Panc1 (cell line): ENCODE data around the gene RALGPS1. TPM values are rescaled to one million over a fixed set of nuclear protein-coding genes. Genes with fewer than 3 reads are reported as not detected.

Experiments used
- ATAC-seq: fragments of 200-7000 bp; cut with Tn5 transposase; 2 replicates; pipeline ENCODE4 v1.9.1; 2020; ENCODE audit warnings: mild to moderate bottlenecking, moderate library complexity
- BruUV-seq: library from RNA; stranded (reverse); fragments of 400-500 nt; replicated peaks from 2 replicates; lab custom pipeline; 2021; lab: Mats Ljungman, UMichigan
- CTCF ChIA-PET: fragments of 300-600 bp; sonication (Branson Sonifier 250); formaldehyde crosslinking; loops from one replicate; lab custom pipeline; 2022; ENCODE audit warnings: antibody characterized with exemption; lab: Charles Lee
- POLR2A ChIA-PET: fragments of 300-600 bp; sonication (Branson Sonifier 250); formaldehyde crosslinking; loops from one replicate; lab custom pipeline; 2022; ENCODE audit warnings: antibody characterized with exemption; lab: Charles Lee
- DNase-seq: peaks from one replicate; pipeline ENCODE4 v3.0.0-alpha.2; 2010; ENCODE audit warnings: low read depth, low spot score
- H3K27ac ChIP-seq: 2 replicates; pipeline ENCODE4 v1.5.1; 2011; ENCODE audit warnings: mild to moderate bottlenecking, low read length, inconsistent platforms
- H3K27me3 ChIP-seq: fragments of 200-500 bp; sonication (Bioruptor generic); 2 replicates; pipeline ENCODE4 v1.6.0; 2014; ENCODE audit warnings: low read length, inconsistent platforms; ENCODE audit not compliant: control insufficient read depth, insufficient read depth
- H3K36me3 ChIP-seq: fragments of 200-500 bp; sonication (Bioruptor generic); 2 replicates; pipeline ENCODE4 v1.5.1; 2014; ENCODE audit warnings: inconsistent platforms, mild to moderate bottlenecking, low read length, moderate library complexity; ENCODE audit not compliant: control insufficient read depth, insufficient read depth
- H3K4me1 ChIP-seq: 2 replicates; pipeline ENCODE4 v1.5.1; 2011; ENCODE audit warnings: inconsistent platforms, mild to moderate bottlenecking, low read length, moderate library complexity; ENCODE audit not compliant: control insufficient read depth, insufficient read depth
- H3K4me3 ChIP-seq, 2 experiments: 2 replicates each; pipeline ENCODE4 v1.5.1; 2011 to 2012; ENCODE audit warnings: low read depth in 2 of 2, low read length in 2 of 2, mild to moderate bottlenecking in 2 of 2, inconsistent platforms in 1 of 2, moderate library complexity in 1 of 2
- H3K9me3 ChIP-seq: fragments of 200-500 bp; sonication (Bioruptor generic); 2 replicates; pipeline ENCODE4 v1.5.1; 2014; ENCODE audit warnings: low read depth, mild to moderate bottlenecking, inconsistent platforms, low read length, moderate library complexity; ENCODE audit not compliant: control insufficient read depth, insufficient read depth
- POLR2AphosphoS5 ChIP-seq: IDR thresholded peaks from 2 replicates; pipeline ENCODE4 v1.6.1; 2012; ENCODE audit warnings: mild to moderate bottlenecking, low read depth, low read length, moderate library complexity
- SIN3A ChIP-seq: IDR thresholded peaks from 2 replicates; pipeline ENCODE4 v1.6.1; 2012; ENCODE audit warnings: low read depth, mild to moderate bottlenecking, low read length, moderate library complexity, borderline replicate concordance; ENCODE audit not compliant: insufficient read depth
- TCF7L2 ChIP-seq: IDR thresholded peaks from 2 replicates; pipeline ENCODE4 v1.6.1; 2011; ENCODE audit warnings: mild to moderate bottlenecking, low read depth, low read length, inconsistent platforms
- in situ Hi-C: cut with HindIII; loops from 2 replicates; pipeline ENCODE4 v1.10.0; 2016; ENCODE audit warnings: low sequenced_read_pairs, low pct_unique_long_range_greater_than_20kb
- intact Hi-C: fragments of 100-400 bp; cut with micrococcal nuclease; formaldehyde crosslinking; loops from one replicate; pipeline ENCODE4 v1.10.0; 2022; ENCODE audit not compliant: unreplicated experiment
- total RNA-seq: library from RNA; stranded (reverse); gene quantifications from one replicate; pipeline ENCODE4 v1.2.1, GENCODE V29; 2021; ENCODE audit not compliant: unreplicated experiment
- TF ChIP-seq, protein P1 (sequence below): fragments of 450-650 bp; IDR thresholded peaks from 2 replicates; pipeline ENCODE4 v1.5.1; 2017; ENCODE audit warnings: mild to moderate bottlenecking
- TF ChIP-seq, protein P2 (sequence below), 2 experiments: IDR thresholded peaks; 2 replicates each; pipeline ENCODE4 v1.6.1; 2011 to 2012; ENCODE audit warnings: low read depth in 2 of 2, control low read depth in 1 of 2, low read length in 1 of 2, mild to moderate bottlenecking in 1 of 2, moderate library complexity in 1 of 2; ENCODE audit not compliant: insufficient read depth in 1 of 2

The RALGPS1 gene
- total RNA-seq, 1 experiment from 2014 or later: 7.2 TPM

DNA sequence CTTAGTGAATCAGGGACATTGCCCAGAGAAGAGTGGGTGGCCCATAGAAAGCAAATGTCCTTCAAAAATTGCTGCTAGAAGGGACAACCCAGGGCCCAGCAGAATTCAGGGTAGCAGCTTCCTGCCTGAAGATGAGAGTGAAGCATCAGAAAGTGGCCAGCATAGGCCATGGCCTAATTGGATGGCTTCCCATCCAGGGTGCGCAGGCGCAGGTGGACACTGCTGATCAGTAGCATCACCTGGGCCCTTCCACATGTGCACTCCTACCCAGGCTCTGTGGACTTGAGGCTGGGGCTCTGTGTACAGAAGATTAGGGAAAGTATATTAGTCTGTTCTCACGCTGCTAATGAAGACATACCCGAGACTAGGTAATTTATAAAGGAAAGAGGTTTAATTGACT lies 291.4 kb downstream of the RALGPS1 start:
- Histone ChIP-seq H3K4me3 (no peak overlapping the region), H3K27ac (no peak overlapping the region), H3K4me1 (no peaks in the 10 kb centered on the region), H3K27me3 (no peaks in the 10 kb centered on the region), H3K36me3 (no peaks in the 10 kb centered on the region), H3K9me3 (no peaks in the 10 kb centered on the region)
- in situ Hi-C loops: no loop called here
- TF ChIP-seq SIN3A: no peak
- no peak for TF ChIP-seq POLR2AphosphoS5
- TF ChIP-seq, protein P1, sequence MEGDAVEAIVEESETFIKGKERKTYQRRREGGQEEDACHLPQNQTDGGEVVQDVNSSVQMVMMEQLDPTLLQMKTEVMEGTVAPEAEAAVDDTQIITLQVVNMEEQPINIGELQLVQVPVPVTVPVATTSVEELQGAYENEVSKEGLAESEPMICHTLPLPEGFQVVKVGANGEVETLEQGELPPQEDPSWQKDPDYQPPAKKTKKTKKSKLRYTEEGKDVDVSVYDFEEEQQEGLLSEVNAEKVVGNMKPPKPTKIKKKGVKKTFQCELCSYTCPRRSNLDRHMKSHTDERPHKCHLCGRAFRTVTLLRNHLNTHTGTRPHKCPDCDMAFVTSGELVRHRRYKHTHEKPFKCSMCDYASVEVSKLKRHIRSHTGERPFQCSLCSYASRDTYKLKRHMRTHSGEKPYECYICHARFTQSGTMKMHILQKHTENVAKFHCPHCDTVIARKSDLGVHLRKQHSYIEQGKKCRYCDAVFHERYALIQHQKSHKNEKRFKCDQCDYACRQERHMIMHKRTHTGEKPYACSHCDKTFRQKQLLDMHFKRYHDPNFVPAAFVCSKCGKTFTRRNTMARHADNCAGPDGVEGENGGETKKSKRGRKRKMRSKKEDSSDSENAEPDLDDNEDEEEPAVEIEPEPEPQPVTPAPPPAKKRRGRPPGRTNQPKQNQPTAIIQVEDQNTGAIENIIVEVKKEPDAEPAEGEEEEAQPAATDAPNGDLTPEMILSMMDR: no peak
- no peak for TF ChIP-seq TCF7L2
- TF ChIP-seq, protein P2, sequence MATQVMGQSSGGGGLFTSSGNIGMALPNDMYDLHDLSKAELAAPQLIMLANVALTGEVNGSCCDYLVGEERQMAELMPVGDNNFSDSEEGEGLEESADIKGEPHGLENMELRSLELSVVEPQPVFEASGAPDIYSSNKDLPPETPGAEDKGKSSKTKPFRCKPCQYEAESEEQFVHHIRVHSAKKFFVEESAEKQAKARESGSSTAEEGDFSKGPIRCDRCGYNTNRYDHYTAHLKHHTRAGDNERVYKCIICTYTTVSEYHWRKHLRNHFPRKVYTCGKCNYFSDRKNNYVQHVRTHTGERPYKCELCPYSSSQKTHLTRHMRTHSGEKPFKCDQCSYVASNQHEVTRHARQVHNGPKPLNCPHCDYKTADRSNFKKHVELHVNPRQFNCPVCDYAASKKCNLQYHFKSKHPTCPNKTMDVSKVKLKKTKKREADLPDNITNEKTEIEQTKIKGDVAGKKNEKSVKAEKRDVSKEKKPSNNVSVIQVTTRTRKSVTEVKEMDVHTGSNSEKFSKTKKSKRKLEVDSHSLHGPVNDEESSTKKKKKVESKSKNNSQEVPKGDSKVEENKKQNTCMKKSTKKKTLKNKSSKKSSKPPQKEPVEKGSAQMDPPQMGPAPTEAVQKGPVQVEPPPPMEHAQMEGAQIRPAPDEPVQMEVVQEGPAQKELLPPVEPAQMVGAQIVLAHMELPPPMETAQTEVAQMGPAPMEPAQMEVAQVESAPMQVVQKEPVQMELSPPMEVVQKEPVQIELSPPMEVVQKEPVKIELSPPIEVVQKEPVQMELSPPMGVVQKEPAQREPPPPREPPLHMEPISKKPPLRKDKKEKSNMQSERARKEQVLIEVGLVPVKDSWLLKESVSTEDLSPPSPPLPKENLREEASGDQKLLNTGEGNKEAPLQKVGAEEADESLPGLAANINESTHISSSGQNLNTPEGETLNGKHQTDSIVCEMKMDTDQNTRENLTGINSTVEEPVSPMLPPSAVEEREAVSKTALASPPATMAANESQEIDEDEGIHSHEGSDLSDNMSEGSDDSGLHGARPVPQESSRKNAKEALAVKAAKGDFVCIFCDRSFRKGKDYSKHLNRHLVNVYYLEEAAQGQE (IDR thresholded peaks at IDR 0.05; ENCODE audit: insufficient read depth in 1 of 2, low read depth in 2 of 2, low read length in 1 of 2): no peak
- no peak for ATAC-seq
- DNase-seq: no peak
- BruUV-seq: no TSS peak
- intact Hi-C loops: no loop called here
- ChIA-PET CTCF (no interaction called here), POLR2A (no interaction called here)

DNA sequence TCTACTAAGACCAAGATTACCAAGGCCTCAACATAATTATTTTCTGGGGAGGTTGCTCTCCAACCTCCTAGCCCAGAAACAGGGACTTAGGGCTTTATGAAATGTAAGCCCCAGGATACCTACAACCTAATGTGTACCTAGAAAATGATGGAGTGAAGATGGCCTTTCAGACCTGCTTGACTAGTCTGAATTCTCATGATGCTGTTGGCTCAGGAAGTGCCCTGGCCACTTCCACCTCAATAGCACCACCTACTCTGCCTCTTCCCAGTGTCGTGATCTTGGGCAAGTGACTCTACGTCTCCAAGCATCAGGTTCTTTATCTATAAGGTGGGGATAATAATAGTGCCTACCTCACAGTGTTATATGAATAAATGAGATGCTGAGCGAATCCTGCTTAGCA lies 292.1 kb downstream of the RALGPS1 start:
- no peaks in the 10 kb centered on the region for H3K27me3 ChIP-seq
- in situ Hi-C loops: no loop called here
- ChIA-PET POLR2A (no interaction called here), CTCF (interaction anchor here (0.7 kb wide), 1 partner anchor 9 kb away, joined by 3 read pairs; no protein-coding TSS in a partner anchor)
- no peaks in the 10 kb centered on the region for H3K36me3 ChIP-seq
- H3K4me3 ChIP-seq: no peak overlapping the region
- TF ChIP-seq, protein P2 (IDR thresholded peaks at IDR 0.05; ENCODE audit: insufficient read depth in 1 of 2, low read depth in 2 of 2, low read length in 1 of 2): no peak
- no peak for TF ChIP-seq SIN3A
- TF ChIP-seq, protein P1: no peak
- no peak for TF ChIP-seq POLR2AphosphoS5
- TF ChIP-seq TCF7L2: no peak
- H3K4me1 ChIP-seq: no peaks in the 10 kb centered on the region
- H3K27ac ChIP-seq: no peak overlapping the region
- ATAC-seq: no peak
- BruUV-seq: no TSS peak
- intact Hi-C loops: no loop called here
- no peak for DNase-seq
- no peaks in the 10 kb centered on the region for H3K9me3 ChIP-seq
